ENCODE results near the gene SPAG5. TPM values are rescaled to one million over a fixed set of nuclear protein-coding genes. Genes with fewer than 3 reads are reported as not detected.

SPAG5 gene
- total and polyA plus RNA-seq, 2 experiments from 2014 or later: 99.6 to 104 TPM

- TF ChIP-seq ZNF462 (CRISPR knock-in tag; IDR thresholded peaks at IDR 0.05): no peak
- TF ChIP-seq POLR2AphosphoS5 (IDR thresholded peaks at IDR 0.05; ENCODE audit: low read depth): no peak
- TF ChIP-seq STAT1 (IDR thresholded peaks at IDR 0.05; ENCODE audit: unreplicated experiment): no peak
- TF ChIP-seq NANOG (IDR thresholded peaks at IDR 0.05; ENCODE audit: borderline replicate concordance): no peak
- no peak for TF ChIP-seq JUNB (IDR thresholded peaks at IDR 0.05; ENCODE audit: unreplicated experiment)
- TF ChIP-seq, protein P1, sequence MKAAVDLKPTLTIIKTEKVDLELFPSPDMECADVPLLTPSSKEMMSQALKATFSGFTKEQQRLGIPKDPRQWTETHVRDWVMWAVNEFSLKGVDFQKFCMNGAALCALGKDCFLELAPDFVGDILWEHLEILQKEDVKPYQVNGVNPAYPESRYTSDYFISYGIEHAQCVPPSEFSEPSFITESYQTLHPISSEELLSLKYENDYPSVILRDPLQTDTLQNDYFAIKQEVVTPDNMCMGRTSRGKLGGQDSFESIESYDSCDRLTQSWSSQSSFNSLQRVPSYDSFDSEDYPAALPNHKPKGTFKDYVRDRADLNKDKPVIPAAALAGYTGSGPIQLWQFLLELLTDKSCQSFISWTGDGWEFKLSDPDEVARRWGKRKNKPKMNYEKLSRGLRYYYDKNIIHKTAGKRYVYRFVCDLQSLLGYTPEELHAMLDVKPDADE (IDR thresholded peaks at IDR 0.05): no peak
- no peak for TF ChIP-seq EZH2 (IDR thresholded peaks at IDR 0.05; ENCODE audit: low read depth, unreplicated experiment)
- TF ChIP-seq ZNF331 (CRISPR knock-in tag; IDR thresholded peaks at IDR 0.05; ENCODE audit: low read depth): no peak
These were observed 52.9 kb downstream of the SPAG5 start (continued) for GRCh38 chr17:28545787-28546415.

GRCh38 chr17:28545141-28545503, 53.7 kb downstream of the SPAG5 start:
- H3K36me3 Mint-ChIP-seq (ENCODE audit: low read depth): no peaks in the 10 kb centered on the region; the same call in 2 of the 3 replicates
- Histone ChIP-seq H3F3A (replicated peaks; ENCODE audit: low read depth) (no peaks in the 10 kb centered on the region), H3K9me2 (ENCODE audit: insufficient read depth) (no peaks in the 10 kb centered on the region), H3K4me2 (no peak overlapping the region), H4K20me1 (replicated peaks; ENCODE audit: insufficient read depth) (no peaks in the 10 kb centered on the region), H3K4me1 (ENCODE audit: insufficient read depth) (peaks cover 9% of the 10 kb centered on the region), H2AFZ (no peak overlapping the region), H3K27ac (ENCODE audit: low read depth) (0 out of 2 replicates have a peak overlapping the region, but pooled peaks have one; percentile 0), H3K36me3 (ENCODE audit: insufficient read depth) (no peaks in the 10 kb centered on the region), H3K79me2 (replicated peaks; ENCODE audit: insufficient read depth) (no peaks in the 10 kb centered on the region), H3K27me3 (ENCODE audit: insufficient read depth) (no peaks in the 10 kb centered on the region), H3K4me3 (no peak overlapping the region)
- no peaks in the 10 kb centered on the region for H3K9me3 Mint-ChIP-seq
- H3K4me1 Mint-ChIP-seq: peaks cover 22% of the 10 kb centered on the region
- H3K4me3 Mint-ChIP-seq: no peak overlapping the region; the same call in 2 of the 3 replicates
- no peak overlapping the region for H3K27ac Mint-ChIP-seq
- ATAC-seq (no peak), DNase-seq (ENCODE audit: low spot score) (no peak)
- H3K27me3 Mint-ChIP-seq (ENCODE audit: insufficient read depth, low read depth, poor library complexity): peaks cover 11% of the 10 kb centered on the region
- TF ChIP-seq EZH2phosphoT487 (IDR thresholded peaks at IDR 0.05; ENCODE audit: unreplicated experiment): no peak
- TF ChIP-seq REST (IDR thresholded peaks at IDR 0.05; ENCODE audit: unreplicated experiment): no peak
- no peak for TF ChIP-seq NANOG (IDR thresholded peaks at IDR 0.05; ENCODE audit: borderline replicate concordance)
- TF ChIP-seq EZH2 (IDR thresholded peaks at IDR 0.05; ENCODE audit: low read depth, unreplicated experiment): no peak
- TF ChIP-seq ZNF331 (CRISPR knock-in tag; IDR thresholded peaks at IDR 0.05; ENCODE audit: low read depth): no peak
- TF ChIP-seq POLR2AphosphoS5 (IDR thresholded peaks at IDR 0.05; ENCODE audit: low read depth): no peak
- TF ChIP-seq CREB1 (CRISPR knock-in tag; IDR thresholded peaks at IDR 0.05; ENCODE audit: low read depth): no peak
- no peak for TF ChIP-seq STAT1 (IDR thresholded peaks at IDR 0.05; ENCODE audit: unreplicated experiment)
- TF ChIP-seq, protein P1 (IDR thresholded peaks at IDR 0.05): no peak

Measured in GM23338 (cell line).